HG03342 (cell line): Measurements from ENCODE around the gene RASL11A.
"Not testable (repeated sequence)": the region's sequence is repeated elsewhere in the genome, so short reads cannot be mapped to it uniquely, and the experiment has no call there.

Source experiments
- ATAC-seq: cut with Tn5 transposase; IDR thresholded peaks from one replicate; pipeline ENCODE4 v1.9.1; 2021; ENCODE audit warnings: mild to moderate bottlenecking, moderate library complexity; ENCODE audit not compliant: unreplicated experiment

The RASL11A gene, protein sequence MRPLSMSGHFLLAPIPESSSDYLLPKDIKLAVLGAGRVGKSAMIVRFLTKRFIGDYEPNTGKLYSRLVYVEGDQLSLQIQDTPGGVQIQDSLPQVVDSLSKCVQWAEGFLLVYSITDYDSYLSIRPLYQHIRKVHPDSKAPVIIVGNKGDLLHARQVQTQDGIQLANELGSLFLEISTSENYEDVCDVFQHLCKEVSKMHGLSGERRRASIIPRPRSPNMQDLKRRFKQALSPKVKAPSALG

DNA sequence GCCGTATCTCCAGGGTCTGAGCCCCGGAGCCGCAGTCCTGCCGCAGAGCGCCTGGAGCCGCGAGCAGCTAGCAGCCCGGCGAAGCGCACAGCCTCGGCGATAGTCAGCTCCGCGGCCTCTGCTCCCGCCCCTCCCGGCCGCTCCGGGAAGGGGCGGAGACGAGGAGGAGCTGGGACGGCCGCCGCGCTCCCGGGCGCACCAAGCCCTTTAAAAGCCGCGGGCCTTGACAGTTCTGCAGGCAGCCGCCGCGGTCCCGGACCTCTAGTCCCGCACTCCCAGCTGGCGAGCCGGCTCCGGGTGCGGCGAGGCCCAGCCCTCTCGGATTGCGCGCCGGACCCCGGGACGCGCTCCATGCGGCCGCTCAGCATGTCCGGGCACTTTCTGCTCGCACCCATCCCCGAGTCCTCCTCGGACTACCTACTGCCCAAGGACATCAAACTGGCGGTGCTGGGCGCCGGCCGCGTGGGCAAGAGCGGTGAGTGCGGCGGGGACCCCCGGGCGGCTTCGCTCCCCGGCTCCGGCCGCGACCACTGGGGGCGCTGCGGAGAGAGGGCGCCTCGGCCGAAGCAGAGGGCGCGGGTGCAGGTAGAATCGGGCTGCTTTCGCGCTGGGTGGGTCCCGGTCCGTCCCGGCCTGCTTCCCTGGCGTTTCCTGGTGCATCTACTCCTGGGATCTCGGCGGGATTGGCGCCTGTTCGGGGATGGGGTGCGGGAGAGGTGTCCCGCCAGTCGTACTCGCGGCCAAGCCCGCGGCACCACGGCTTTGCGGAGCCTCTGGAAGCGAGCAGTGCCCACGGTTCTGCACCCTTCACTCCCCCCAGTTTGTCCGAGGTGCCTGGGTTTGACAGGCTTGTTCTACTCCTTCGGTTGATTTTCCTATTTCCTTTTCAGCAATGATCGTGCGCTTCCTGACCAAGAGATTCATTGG, at the start of gene RASL11A:
TSS of gene RASL11A (plus strand) at position 237 of the 927 bp plus-strand sequence. CDS start at position 352, 115 bp downstream.
- ATAC-seq, result peak; percentile 78

DNA sequence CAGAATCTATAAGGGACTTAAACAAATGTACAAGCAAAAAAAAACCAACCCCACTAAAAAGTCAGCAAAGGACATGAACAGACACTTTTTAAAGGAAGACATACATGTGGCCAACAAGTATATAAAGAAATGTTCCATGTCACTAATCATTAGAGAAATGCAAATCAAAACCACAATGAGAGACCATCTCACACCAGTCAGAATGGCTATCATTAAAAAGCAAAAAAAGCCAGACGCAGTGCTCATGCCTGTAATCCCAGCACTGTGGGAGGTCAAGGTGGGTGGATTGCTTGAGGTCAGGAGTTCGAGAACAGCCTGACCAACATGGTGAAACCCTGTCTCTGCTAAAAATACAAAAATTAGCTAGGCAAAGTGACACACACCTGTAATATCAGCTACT, 48.5 kb upstream of the RASL11A start:
- ATAC-seq, result not testable (repeated sequence)

DNA sequence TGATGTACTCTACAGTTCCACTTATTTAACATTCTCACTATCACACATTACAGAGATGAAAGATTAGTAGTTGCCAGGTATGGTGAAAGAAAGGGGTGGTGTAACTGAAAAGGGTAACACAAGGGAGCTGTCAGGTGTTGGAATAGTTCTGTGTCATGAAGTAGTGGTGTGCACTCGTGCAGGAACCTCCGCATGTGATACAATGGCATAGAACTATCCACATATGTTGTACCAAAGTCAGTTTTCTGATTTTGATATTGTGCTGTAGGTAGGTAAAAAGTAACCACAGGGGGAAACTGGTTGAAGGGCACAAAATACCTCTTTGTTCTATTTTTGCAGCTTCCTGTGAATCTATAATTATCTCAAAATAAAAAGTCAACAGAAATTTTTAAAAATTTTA, 43.6 kb upstream of the RASL11A start:
- ATAC-seq, result no peak

DNA sequence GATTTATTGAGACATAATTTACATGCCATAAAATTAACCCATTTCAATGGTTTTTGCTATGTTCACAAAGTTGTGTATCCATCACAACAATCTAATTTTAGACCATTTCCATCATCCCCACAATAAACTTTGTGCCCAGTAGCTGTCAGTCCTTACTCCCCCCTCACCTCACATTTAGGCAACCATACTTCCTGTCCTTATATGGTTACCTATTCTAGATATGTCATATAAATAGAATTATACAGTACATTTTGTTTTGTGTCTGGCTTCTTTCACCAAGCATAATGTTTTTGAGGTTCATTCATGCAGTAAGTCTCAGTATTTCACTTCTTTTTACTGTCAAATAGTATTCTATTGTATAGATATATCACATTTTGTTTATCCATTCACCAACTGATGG, 42.5 kb upstream of the RASL11A start:
- no peak for ATAC-seq

DNA sequence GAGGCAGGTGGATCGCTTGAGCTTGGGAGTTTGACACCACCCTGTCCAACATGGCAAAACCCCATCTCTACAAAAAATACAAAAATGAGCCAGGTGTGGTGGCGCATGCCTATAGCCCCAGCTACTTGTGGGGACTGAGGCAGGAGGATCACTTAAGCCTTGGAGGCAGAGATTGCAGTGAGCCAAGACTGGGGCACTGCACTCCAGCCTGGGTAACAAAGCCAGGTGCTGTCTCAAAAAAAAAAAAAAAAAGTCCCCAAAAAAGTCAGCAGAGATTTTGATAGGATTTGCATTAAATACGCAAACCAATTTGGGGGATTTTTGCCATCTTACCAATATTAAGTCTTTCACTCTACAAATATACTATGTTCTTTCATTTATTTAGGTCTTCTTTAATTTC, 41.0 kb upstream of the RASL11A start:
- ATAC-seq, result no peak

DNA sequence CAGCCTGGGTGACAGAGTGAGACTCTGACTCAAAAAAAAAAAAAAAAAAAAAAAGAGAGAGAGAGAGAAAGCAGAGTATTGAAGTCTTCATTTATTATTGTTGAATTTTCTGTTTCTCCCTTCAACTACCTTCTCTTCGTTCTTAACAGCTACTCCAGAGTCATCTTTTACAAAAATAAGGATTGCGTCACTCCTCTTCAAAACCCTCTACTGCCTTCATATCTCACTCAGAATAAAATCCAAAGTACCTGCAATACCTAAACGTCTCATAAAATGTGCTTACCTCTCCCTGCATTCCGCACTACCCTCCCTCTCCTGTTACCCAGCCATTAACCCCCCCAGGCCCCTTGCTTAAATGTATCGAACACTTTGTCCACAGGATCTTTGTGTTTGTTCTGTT, 36.7 kb upstream of the RASL11A start:
- no peak for ATAC-seq

DNA sequence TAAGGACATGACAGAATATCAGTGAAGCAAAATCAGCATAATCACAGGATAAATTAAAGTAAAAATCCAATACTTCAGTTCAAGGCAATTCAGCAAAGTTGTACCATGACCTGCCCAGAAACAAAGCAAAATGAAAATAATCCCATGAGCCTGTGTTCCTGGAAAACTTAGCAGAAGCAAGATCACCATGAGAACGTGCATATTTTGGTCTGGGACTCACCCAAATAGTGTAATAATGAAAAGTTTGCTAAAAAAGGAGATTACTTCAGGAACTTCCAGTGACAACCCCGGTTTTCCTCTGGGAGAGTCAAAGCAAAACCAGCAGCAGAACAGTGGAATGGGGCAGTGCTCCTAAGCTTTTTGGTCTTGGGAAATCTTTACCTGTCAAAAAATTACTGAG, 34.2 kb upstream of the RASL11A start:
- no peak for ATAC-seq

DNA sequence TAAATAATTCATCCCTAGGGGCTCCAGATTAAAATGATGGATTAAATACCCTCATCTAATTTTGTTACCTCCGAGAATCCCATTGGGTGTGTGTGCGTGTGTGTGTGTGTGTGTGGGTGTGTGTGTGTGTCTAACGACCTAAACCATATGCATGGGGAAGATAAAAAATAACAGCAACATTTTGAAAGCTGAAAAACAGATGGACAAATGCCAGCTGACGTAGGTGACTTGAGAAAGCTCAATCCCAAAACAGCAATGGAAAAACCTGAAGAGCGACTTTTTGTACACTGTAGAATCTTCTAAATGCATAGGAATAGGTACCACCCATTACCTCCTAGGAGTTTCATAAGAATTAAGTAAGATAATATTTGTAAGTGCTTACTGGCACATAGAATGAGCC, 27.9 kb upstream of the RASL11A start:
- no peak for ATAC-seq

DNA sequence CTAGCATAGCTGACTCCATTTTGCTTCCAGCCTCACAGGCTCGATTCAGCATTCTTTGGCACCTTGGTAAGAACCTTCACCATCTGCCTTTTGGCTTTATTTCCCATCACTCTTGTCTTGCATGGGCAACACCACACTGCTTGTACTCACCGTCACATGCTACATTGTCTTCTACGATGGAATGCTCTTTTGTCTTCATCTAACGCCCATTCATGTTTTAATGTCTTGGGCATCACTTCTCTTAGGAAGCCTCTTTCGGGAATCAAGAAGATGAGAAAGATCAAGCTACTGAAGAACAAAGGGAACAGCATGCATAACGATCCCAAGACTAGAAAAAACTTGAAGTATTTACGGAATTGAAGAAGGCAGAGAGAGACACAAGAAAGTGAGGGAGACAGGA, 25.0 kb upstream of the RASL11A start:
- ATAC-seq, result no peak

DNA sequence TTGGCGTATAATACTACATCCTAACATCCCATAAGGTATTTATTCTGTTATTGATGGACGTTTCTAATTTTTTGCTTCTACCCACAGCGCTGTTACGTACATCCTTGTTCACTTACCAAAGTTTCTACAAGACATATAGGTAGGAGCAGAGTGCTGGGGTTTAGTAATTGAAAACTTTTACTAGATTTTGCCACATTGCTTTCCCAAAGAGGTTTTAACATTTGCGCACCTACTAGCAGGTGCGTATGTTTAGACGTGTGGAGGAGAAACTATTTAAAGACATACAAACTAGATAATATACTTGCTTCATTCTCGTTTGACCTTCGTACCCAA, 19.8 kb upstream of the RASL11A start:
- ATAC-seq, result peak; percentile 4

DNA sequence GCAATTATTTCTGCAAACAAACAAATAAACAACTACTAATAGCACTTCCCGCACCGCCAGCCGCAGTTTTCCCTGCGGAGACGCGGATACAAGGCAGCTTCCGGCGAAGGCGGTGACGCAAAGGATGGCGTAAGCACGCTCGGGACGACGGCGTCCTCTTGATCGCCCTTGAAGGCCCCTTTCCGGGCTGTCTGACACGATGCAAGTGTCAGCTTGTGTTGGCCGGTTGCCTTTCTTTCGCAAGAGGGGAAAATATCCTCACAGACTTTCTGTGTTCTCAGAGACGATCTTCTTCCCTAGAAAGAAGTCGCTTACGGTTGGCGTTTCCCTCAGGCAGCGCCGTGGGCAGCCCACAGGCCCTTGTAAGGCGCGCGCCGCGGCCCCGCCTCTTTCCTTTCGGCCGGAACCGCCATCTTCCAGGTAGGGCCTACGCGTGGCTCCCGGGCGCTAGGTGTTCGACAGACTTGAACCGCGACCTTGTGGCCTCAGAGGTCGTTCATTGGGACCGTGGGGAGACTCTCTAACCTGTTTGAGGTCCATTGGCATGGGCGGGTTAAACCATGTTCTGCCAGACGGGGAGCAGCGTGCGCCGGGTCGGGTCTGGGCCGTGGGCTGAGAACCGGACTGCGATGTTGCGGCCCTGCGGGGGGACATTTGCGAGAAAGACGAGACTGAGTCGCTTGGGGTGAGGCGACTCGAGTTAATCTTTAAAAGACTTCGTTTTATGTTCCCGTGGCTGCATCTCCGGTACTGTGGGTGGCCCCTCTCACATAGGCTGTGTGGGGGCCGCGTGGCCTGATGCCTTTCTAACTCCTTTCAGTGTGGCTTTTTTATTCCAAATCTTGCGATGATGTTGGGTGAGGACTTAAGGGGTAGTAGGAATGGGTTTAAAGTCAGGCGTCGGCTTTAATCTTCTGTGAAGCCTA, 19.2 kb upstream of the RASL11A start, which contains the start of gene RPL21:
TSS of gene RPL21 (plus strand) at position 393 of the 926 bp plus-strand sequence. CDS start 2,219 bp downstream, outside the sequence.
- peak; percentile 93 for ATAC-seq

DNA sequence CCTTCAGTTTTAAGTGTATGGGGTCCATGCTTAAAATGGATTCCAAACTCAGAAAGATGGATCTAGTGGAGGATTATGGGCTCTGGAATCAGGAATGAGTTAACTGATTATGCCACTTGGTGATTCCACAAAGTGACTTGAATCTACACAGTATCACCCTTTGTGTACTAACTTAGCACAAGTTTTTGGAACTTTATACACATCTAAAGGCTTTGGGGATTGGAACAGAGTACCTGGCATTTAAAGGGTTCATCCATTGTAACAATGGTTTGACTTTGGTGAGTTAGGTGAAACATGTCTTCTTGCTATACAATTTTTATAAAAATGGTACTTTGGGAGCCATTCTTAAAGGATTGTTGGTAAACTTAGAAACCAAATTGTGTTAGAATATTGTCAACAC, 18.2 kb upstream of the RASL11A start:
- no peak for ATAC-seq

DNA sequence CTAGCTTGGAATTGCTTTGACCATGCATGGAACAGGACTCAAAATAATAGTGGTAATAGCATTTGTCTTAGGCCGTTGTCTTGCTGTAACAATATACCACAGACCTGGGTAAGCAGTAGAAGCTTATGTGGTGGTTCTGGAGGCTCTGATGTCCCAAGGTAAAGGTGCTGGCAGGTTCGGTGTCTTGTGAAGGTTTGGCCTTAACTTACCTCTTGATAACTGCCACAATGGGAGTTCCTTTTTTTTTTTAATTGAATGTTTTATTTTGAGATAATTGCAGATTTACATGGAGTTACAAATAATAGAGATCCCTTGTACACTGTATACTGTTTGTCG, 13.4 kb upstream of the RASL11A start:
- ATAC-seq, result no peak

DNA sequence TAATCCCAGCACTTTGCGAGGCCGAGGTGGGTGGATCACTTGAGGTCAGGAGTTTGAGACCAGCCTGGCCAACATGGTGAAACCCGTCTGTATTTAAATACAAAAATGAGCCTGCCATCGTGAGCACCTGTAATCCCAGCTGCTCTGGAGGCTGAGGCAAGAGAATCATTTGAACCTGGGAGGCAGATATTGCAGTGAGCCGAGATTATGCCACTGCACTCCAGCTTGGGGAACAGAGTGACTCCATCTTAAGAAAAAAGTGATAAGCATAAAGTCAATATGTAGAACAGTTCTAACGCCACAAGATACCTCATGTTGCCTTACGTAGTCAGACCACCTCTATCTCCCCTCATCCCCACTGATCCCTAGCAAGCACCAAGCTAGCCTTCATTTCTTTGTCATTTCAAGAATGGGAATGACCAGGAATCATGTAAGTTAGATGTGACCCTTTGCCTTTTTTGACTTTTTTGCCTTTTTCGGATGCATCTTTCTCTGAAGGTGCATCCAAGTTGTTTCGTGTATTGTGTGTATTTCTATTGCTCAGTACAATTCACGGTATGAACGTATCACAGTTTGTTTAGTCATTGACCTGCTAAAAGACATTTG, 12.9 kb upstream of the RASL11A start:
- ATAC-seq, result no peak

DNA sequence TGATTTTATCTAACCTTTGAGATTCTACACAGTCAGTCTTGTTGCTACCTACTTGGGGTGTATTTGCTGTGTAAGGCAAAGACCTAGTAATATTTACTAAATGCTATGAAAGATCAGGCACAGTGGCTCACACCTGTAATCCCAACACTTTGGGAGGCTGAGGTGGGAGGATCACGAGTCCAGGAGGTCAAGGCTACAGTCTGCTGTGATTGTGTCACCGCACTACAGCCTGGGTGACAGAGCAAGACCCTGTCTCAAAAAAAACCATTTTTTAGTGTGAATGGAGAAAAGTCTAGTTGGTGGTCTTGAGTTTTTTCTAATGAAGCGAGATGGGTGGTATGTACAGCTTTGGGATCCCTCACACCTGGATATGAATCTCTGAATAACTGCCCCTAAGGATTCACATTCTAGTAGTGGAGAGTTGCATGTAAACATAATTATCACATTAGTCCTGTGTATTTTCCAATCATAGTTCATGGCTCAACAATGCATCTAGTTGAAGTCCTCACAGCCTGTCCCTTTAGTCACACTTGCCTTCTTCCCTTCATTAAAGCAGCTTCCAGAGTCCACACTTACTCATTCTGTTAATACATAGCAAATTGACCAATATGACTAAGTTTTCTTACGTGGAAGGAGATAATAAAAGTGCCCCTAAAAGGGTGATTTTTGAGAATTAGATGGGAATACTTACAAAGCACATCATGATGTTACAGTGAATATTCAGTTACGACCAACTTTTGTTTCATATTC, 11.8 kb upstream of the RASL11A start:
- no peak for ATAC-seq

DNA sequence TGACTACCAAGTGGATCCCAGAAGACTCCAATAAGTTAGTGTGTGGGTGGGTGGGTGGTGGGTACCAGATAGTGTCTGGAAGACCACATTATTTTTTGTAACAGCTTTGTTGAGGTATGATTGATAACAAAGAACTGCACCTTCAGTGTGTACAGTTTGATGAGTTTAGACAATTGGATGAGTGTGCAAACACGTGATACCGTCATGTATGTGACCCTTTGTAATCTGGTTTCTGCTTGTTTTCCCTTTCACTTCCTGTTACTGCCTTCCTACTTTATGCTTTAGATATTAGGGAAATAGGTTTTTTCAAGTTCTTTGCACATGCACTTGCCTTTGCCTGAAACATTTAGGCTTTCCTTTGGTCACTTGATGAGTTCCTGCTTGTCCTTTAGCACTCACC, 10.8 kb upstream of the RASL11A start:
- ATAC-seq, result no peak

DNA sequence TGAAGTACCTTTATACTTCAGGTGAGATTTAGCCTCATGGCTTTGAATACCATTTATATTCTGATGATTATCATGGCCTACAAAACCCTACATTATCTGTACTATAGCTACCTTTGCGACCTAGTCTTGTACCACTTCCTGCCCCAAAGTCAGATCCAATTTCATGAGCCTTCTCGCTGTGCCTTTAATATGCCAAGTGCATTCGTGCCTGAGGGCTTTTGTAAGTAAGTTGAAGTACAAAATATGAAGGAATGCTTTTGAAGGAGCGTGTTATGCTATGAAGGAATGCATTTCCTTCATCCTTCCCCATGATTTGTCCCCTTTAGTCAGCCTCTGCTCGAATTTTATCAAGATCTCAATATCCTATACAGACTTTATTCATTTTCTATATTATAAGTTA, 9.2 kb upstream of the RASL11A start:
- no peak for ATAC-seq

DNA sequence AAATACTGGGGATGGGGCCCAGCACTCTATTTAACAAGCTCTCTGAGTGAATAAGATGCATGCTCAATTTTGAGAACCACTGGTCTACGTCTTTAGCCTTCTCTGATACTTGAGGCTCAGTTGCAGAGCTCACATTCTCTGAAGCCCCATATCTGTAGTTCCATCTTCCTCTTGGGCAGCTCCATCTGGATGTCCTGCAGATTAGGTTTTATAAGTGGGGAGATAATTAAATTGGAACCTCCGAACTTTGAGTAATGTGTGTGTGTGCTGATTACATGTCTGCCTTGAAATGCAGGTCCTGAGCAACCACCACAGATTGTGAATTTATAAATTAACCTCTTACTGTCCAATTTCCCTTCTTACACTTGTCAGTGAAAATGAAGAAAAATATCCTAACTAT, 7.2 kb upstream of the RASL11A start:
- no peak for ATAC-seq

DNA sequence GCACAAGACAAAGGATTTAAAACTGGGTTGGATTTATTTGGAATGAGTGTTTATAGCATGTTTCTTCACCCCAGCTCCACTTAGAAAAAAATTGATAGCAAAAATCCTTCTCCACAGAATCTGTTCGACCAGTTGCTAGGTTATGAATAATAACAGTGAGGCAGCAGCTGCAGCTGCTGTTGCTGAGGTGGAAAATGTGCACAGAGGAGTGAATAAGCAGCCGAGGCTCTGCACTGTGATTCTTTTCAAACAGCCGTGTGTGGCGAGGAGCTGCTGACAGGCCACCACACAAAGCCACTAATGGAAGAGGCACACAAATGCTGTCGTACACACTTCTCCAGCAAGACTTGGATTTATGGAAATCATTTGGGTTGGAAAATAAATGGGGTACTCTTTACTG, 6.4 kb upstream of the RASL11A start:
- no peak for ATAC-seq

DNA sequence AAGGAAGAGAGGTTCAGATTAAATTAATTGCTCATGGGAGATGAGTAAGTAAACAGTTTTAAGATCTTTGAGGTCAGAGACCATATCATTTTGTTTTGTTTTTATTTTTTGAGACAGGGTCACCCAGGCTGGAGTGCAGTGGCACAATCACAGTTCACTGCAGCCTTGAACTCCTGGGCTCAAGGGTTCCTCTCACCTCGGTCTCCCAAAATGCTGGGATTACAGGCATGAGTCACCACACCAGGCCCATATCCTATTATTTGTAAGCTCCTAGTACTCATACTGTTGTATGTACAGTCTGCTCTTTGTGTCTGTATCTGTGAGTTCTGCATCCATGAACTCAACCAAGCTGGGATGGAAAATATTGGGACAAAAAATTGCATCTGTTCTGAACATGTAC, 6.0 kb upstream of the RASL11A start:
- ATAC-seq, result no peak
